Measurements from ENCODE around the gene RNF121. TPM values are rescaled to one million over a fixed set of nuclear protein-coding genes. Genes with fewer than 3 reads are reported as not detected.
"Not testable (repeated sequence)": the region's sequence is repeated elsewhere in the genome, so short reads cannot be mapped to it uniquely, and the experiment has no call there.

Gene RNF121
- 10 to 100 TPM in 1 of 2 donors, 1 to 10 TPM in 1; 9.6 to 15.2 TPM for polyA plus RNA-seq

GRCh38 chr11:71928737-71929443 lies at the start of gene RNF121:
Gene RNF121, plus strand, starts transcription at chr11:71929046. Its CDS starts 16 bp downstream, at chr11:71929062.
- peaks cover 0 to 7% of the 10 kb centered on the region in 2 donors for H3K4me1 ChIP-seq (ENCODE audit: control insufficient read depth in 2 of 2, insufficient read depth in 2 of 2, low read length in 1 of 2)
- no peaks in the 10 kb centered on the region for H3K36me3 ChIP-seq (ENCODE audit: control insufficient read depth in 2 of 2, insufficient read depth in 2 of 2, low read length in 1 of 2)
- H3K9me3 ChIP-seq (ENCODE audit: control insufficient read depth in 2 of 2, insufficient read depth in 1 of 2, low read depth in 1 of 2, low read length in 1 of 2), result no peaks in the 10 kb centered on the region
- WGBS, 2 donors, result 0% methylated on average over 32 of the region's 32 CpGs
- H3K27me3 ChIP-seq (ENCODE audit: control insufficient read depth in 1 of 2, insufficient read depth in 2 of 2, low read length in 2 of 2), result no peaks in the 10 kb centered on the region
- peak within 1 kb of the TSS; percentile 88 to 98 for H3K27ac ChIP-seq (ENCODE audit: low read depth in 2 of 2, low read length in 1 of 2)
- H3K4me3 ChIP-seq (ENCODE audit: low read depth in 1 of 2, low read length in 2 of 2), result peak within 1 kb of the TSS; percentile 77 to 96

- not testable (repeated sequence) for H3K9me3 ChIP-seq (ENCODE audit: control insufficient read depth in 2 of 2, insufficient read depth in 1 of 2, low read depth in 1 of 2, low read length in 1 of 2); H3K27ac ChIP-seq (ENCODE audit: low read depth in 2 of 2, low read length in 1 of 2); H3K4me3 ChIP-seq (ENCODE audit: low read depth in 1 of 2, low read length in 2 of 2); H3K4me1 ChIP-seq (ENCODE audit: control insufficient read depth in 2 of 2, insufficient read depth in 2 of 2, low read length in 1 of 2); H3K36me3 ChIP-seq (ENCODE audit: control insufficient read depth in 2 of 2, insufficient read depth in 2 of 2, low read length in 1 of 2); H3K27me3 ChIP-seq (ENCODE audit: control insufficient read depth in 1 of 2, insufficient read depth in 2 of 2, low read length in 2 of 2)
- 97% methylated on average over 12 of the region's 12 CpGs for WGBS, 2 donors
These were observed 43.0 kb upstream of the RNF121 start for GRCh38 chr11:71885806-71886205.

GRCh38 chr11:71888335-71889010 lies 40.4 kb upstream of the RNF121 start:
- H3K4me1 ChIP-seq (ENCODE audit: control insufficient read depth in 2 of 2, insufficient read depth in 2 of 2, low read length in 1 of 2); H3K27ac ChIP-seq (ENCODE audit: low read depth in 2 of 2, low read length in 1 of 2); H3K36me3 ChIP-seq (ENCODE audit: control insufficient read depth in 2 of 2, insufficient read depth in 2 of 2, low read length in 1 of 2); H3K9me3 ChIP-seq (ENCODE audit: control insufficient read depth in 2 of 2, insufficient read depth in 1 of 2, low read depth in 1 of 2, low read length in 1 of 2); H3K4me3 ChIP-seq (ENCODE audit: low read depth in 1 of 2, low read length in 2 of 2); H3K27me3 ChIP-seq (ENCODE audit: control insufficient read depth in 1 of 2, insufficient read depth in 2 of 2, low read length in 2 of 2): not testable (repeated sequence)
- 82 to 86% methylated on average over 14 of the region's 14 CpGs for WGBS, 2 donors

- not testable (repeated sequence) for H3K27ac ChIP-seq (ENCODE audit: low read depth in 2 of 2, low read length in 1 of 2); H3K9me3 ChIP-seq (ENCODE audit: control insufficient read depth in 2 of 2, insufficient read depth in 1 of 2, low read depth in 1 of 2, low read length in 1 of 2); H3K36me3 ChIP-seq (ENCODE audit: control insufficient read depth in 2 of 2, insufficient read depth in 2 of 2, low read length in 1 of 2); H3K27me3 ChIP-seq (ENCODE audit: control insufficient read depth in 1 of 2, insufficient read depth in 2 of 2, low read length in 2 of 2); H3K4me3 ChIP-seq (ENCODE audit: low read depth in 1 of 2, low read length in 2 of 2); H3K4me1 ChIP-seq (ENCODE audit: control insufficient read depth in 2 of 2, insufficient read depth in 2 of 2, low read length in 1 of 2)
- WGBS, 2 donors, result 78 to 80% methylated on average over 13 to 14 of the region's 14 CpGs
These were observed 39.5 kb upstream of the RNF121 start for GRCh38 chr11:71889181-71889872.

- Histone ChIP-seq H3K27me3 (ENCODE audit: control insufficient read depth in 1 of 2, insufficient read depth in 2 of 2, low read length in 2 of 2) (no peaks in the 10 kb centered on the region), H3K9me3 (ENCODE audit: control insufficient read depth in 2 of 2, insufficient read depth in 1 of 2, low read depth in 1 of 2, low read length in 1 of 2) (no peaks in the 10 kb centered on the region), H3K4me3 (ENCODE audit: low read depth in 1 of 2, low read length in 2 of 2) (no peak overlapping the region), H3K27ac (ENCODE audit: low read depth in 2 of 2, low read length in 1 of 2) (no peak overlapping the region), H3K4me1 (ENCODE audit: control insufficient read depth in 2 of 2, insufficient read depth in 2 of 2, low read length in 1 of 2) (no peaks in the 10 kb centered on the region), H3K36me3 (ENCODE audit: control insufficient read depth in 2 of 2, insufficient read depth in 2 of 2, low read length in 1 of 2) (no peaks in the 10 kb centered on the region)
- 95% methylated on average over 12 of the region's 12 CpGs for WGBS, 2 donors
These were observed 32.9 kb upstream of the RNF121 start for GRCh38 chr11:71895961-71896360.

- not testable (repeated sequence) for H3K4me1 ChIP-seq (ENCODE audit: control insufficient read depth in 2 of 2, insufficient read depth in 2 of 2, low read length in 1 of 2); H3K9me3 ChIP-seq (ENCODE audit: control insufficient read depth in 2 of 2, insufficient read depth in 1 of 2, low read depth in 1 of 2, low read length in 1 of 2); H3K27me3 ChIP-seq (ENCODE audit: control insufficient read depth in 1 of 2, insufficient read depth in 2 of 2, low read length in 2 of 2); H3K36me3 ChIP-seq (ENCODE audit: control insufficient read depth in 2 of 2, insufficient read depth in 2 of 2, low read length in 1 of 2); H3K4me3 ChIP-seq (ENCODE audit: low read depth in 1 of 2, low read length in 2 of 2); H3K27ac ChIP-seq (ENCODE audit: low read depth in 2 of 2, low read length in 1 of 2)
- 87 to 89% methylated on average over 14 of the region's 14 CpGs for WGBS, 2 donors
These were observed 27.7 kb upstream of the RNF121 start for GRCh38 chr11:71901137-71901536.

GRCh38 chr11:71908218-71908617 lies 20.6 kb upstream of the RNF121 start:
- Histone ChIP-seq H3K4me3 (ENCODE audit: low read depth in 1 of 2, low read length in 2 of 2) (no peak overlapping the region), H3K27ac (ENCODE audit: low read depth in 2 of 2, low read length in 1 of 2) (no peak overlapping the region), H3K9me3 (ENCODE audit: control insufficient read depth in 2 of 2, insufficient read depth in 1 of 2, low read depth in 1 of 2, low read length in 1 of 2) (no peaks in the 10 kb centered on the region), H3K27me3 (ENCODE audit: control insufficient read depth in 1 of 2, insufficient read depth in 2 of 2, low read length in 2 of 2) (no peaks in the 10 kb centered on the region), H3K36me3 (ENCODE audit: control insufficient read depth in 2 of 2, insufficient read depth in 2 of 2, low read length in 1 of 2) (peaks cover 2% of the 10 kb centered on the region in 2 donors), H3K4me1 (ENCODE audit: control insufficient read depth in 2 of 2, insufficient read depth in 2 of 2, low read length in 1 of 2) (no peaks in the 10 kb centered on the region)
- WGBS, 2 donors, result 81 to 85% methylated on average over 9 of the region's 9 CpGs

GRCh38 chr11:71910775-71911174 lies 18.1 kb upstream of the RNF121 start:
- not testable (repeated sequence) for H3K9me3 ChIP-seq (ENCODE audit: control insufficient read depth in 2 of 2, insufficient read depth in 1 of 2, low read depth in 1 of 2, low read length in 1 of 2); H3K4me3 ChIP-seq (ENCODE audit: low read depth in 1 of 2, low read length in 2 of 2); H3K27me3 ChIP-seq (ENCODE audit: control insufficient read depth in 1 of 2, insufficient read depth in 2 of 2, low read length in 2 of 2); H3K36me3 ChIP-seq (ENCODE audit: control insufficient read depth in 2 of 2, insufficient read depth in 2 of 2, low read length in 1 of 2); H3K27ac ChIP-seq (ENCODE audit: low read depth in 2 of 2, low read length in 1 of 2); H3K4me1 ChIP-seq (ENCODE audit: control insufficient read depth in 2 of 2, insufficient read depth in 2 of 2, low read length in 1 of 2)
- 89% methylated on average over 5 of the region's 5 CpGs for WGBS, 2 donors

GRCh38 chr11:71911321-71911985 lies 17.4 kb upstream of the RNF121 start:
- not testable (repeated sequence) for H3K27ac ChIP-seq (ENCODE audit: low read depth in 2 of 2, low read length in 1 of 2); H3K4me1 ChIP-seq (ENCODE audit: control insufficient read depth in 2 of 2, insufficient read depth in 2 of 2, low read length in 1 of 2); H3K36me3 ChIP-seq (ENCODE audit: control insufficient read depth in 2 of 2, insufficient read depth in 2 of 2, low read length in 1 of 2); H3K4me3 ChIP-seq (ENCODE audit: low read depth in 1 of 2, low read length in 2 of 2); H3K9me3 ChIP-seq (ENCODE audit: control insufficient read depth in 2 of 2, insufficient read depth in 1 of 2, low read depth in 1 of 2, low read length in 1 of 2); H3K27me3 ChIP-seq (ENCODE audit: control insufficient read depth in 1 of 2, insufficient read depth in 2 of 2, low read length in 2 of 2)
- 78 to 79% methylated on average over 10 of the region's 10 CpGs for WGBS, 2 donors

Data from esophagus (tissue), 2 donors.